GM18505 (cell line): ENCODE data around the gene LIFR.

Source experiments
- ATAC-seq: cut with Tn5 transposase; IDR thresholded peaks from one replicate; pipeline ENCODE4 v1.9.1; 2021; ENCODE audit not compliant: unreplicated experiment
- POLR2A ChIP-seq: IDR thresholded peaks from 4 replicates; pipeline ENCODE4 v1.6.1; 2011; ENCODE audit warnings: borderline replicate concordance; ENCODE audit not compliant: insufficient read depth, insufficient read length; ENCODE audit errors: extremely low read depth

Gene LIFR

GRCh38 chr5:38551030-38552017 lies 5.1 kb downstream of the LIFR start:
- ATAC-seq = no peak
- TF ChIP-seq POLR2A = no peak

GRCh38 chr5:38548064-38548759 lies 8.2 kb downstream of the LIFR start:
- ATAC-seq = no peak
- TF ChIP-seq POLR2A = no peak

- TF ChIP-seq POLR2A = no peak
- ATAC-seq = no peak
These were observed 9.2 kb downstream of the LIFR start for GRCh38 chr5:38547257-38547656.

- no peak for TF ChIP-seq POLR2A
- no peak for ATAC-seq
These were observed 9.7 kb downstream of the LIFR start for GRCh38 chr5:38546691-38547146.

- ATAC-seq = no peak
- TF ChIP-seq POLR2A = no peak
These were observed 12.6 kb downstream of the LIFR start for GRCh38 chr5:38543886-38544285.

- TF ChIP-seq POLR2A = no peak
- ATAC-seq = no peak
These were observed 13.4 kb downstream of the LIFR start for GRCh38 chr5:38543074-38543473.

GRCh38 chr5:38541174-38541725 lies 15.2 kb downstream of the LIFR start:
- ATAC-seq = no peak
- no peak for TF ChIP-seq POLR2A

- ATAC-seq = no peak
- TF ChIP-seq POLR2A = no peak
These were observed 16.1 kb downstream of the LIFR start for GRCh38 chr5:38540314-38540713.

GRCh38 chr5:38538161-38538560 lies 18.3 kb downstream of the LIFR start:
- no peak for TF ChIP-seq POLR2A
- ATAC-seq = no peak

GRCh38 chr5:38537505-38537904 lies 18.9 kb downstream of the LIFR start:
- no peak for TF ChIP-seq POLR2A
- ATAC-seq = no peak

GRCh38 chr5:38536968-38537367 lies 19.5 kb downstream of the LIFR start:
- no peak for ATAC-seq
- no peak for TF ChIP-seq POLR2A

GRCh38 chr5:38535845-38536244 lies 20.6 kb downstream of the LIFR start:
- TF ChIP-seq POLR2A = no peak
- ATAC-seq = no peak

GRCh38 chr5:38535248-38535750 lies 21.1 kb downstream of the LIFR start:
- no peak for ATAC-seq
- TF ChIP-seq POLR2A = no peak

- no peak for TF ChIP-seq POLR2A
- ATAC-seq = no peak
These were observed 22.3 kb downstream of the LIFR start for GRCh38 chr5:38534156-38534453.
